ENCODE measurements around the gene NECAB3. TPM values are rescaled to one million over a fixed set of nuclear protein-coding genes. Genes with fewer than 3 reads are reported as not detected.

The NECAB3 gene
- total RNA-seq, 1 donor from 2014 or later = 29.2 TPM

DNA sequence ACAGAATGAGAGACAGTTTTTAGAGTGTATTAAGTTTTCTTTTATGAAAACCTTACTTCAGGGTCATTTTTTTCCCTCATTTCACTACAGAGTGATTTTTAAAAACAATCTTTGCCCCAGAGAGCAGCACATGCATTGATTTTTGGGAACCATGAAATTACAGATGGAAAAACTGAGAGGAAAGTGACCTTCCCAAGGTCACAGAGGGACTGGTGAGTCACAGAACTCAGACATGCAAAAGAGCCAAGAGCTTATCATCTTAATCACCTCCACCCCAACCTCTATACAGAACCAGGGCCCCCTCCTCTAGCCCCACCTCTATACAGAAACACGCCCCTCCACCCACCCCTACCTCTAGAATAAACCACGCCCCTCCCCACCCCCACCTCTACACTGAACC, 35.2 kb upstream of the NECAB3 start:
- no peak for TF ChIP-seq POLR2AphosphoS5 (IDR thresholded peaks at IDR 0.05; ENCODE audit: insufficient read depth in 1 of 2, low read depth in 1 of 2)
- TF ChIP-seq, protein P1, sequence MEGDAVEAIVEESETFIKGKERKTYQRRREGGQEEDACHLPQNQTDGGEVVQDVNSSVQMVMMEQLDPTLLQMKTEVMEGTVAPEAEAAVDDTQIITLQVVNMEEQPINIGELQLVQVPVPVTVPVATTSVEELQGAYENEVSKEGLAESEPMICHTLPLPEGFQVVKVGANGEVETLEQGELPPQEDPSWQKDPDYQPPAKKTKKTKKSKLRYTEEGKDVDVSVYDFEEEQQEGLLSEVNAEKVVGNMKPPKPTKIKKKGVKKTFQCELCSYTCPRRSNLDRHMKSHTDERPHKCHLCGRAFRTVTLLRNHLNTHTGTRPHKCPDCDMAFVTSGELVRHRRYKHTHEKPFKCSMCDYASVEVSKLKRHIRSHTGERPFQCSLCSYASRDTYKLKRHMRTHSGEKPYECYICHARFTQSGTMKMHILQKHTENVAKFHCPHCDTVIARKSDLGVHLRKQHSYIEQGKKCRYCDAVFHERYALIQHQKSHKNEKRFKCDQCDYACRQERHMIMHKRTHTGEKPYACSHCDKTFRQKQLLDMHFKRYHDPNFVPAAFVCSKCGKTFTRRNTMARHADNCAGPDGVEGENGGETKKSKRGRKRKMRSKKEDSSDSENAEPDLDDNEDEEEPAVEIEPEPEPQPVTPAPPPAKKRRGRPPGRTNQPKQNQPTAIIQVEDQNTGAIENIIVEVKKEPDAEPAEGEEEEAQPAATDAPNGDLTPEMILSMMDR (IDR thresholded peaks at IDR 0.05) = no peak
- no peak for TF ChIP-seq POLR2A (IDR thresholded peaks at IDR 0.05)
- no peaks in the 10 kb centered on the region for H3K27me3 ChIP-seq
- no peak overlapping the region for H3K27ac ChIP-seq
- intact Hi-C loops (cut with DNase I) = no loop called here
- DNase-seq (ENCODE audit: extremely low spot score in 2 of 2) = no peak
- peaks cover 0 to 55% of the 10 kb centered on the region in 2 donors for H3K36me3 ChIP-seq
- H3K4me1 ChIP-seq = no peaks in the 10 kb centered on the region
- no peaks in the 10 kb centered on the region for H3K9me3 ChIP-seq
- no peak overlapping the region for H3K4me3 ChIP-seq

- DNase-seq (ENCODE audit: extremely low spot score in 2 of 2) = no peak
- intact Hi-C loops (cut with DNase I) = no loop called here
- no peak for TF ChIP-seq POLR2AphosphoS5 (IDR thresholded peaks at IDR 0.05; ENCODE audit: insufficient read depth in 1 of 2, low read depth in 1 of 2)
- TF ChIP-seq, protein P1 (IDR thresholded peaks at IDR 0.05) = no peak
- no peak for TF ChIP-seq POLR2A (IDR thresholded peaks at IDR 0.05)
- no peaks in the 10 kb centered on the region for H3K9me3 ChIP-seq
- peaks cover 0 to 40% of the 10 kb centered on the region in 2 donors for H3K36me3 ChIP-seq
- H3K4me1 ChIP-seq = no peaks in the 10 kb centered on the region
- no peaks in the 10 kb centered on the region for H3K27me3 ChIP-seq
- H3K4me3 ChIP-seq = no peak overlapping the region
- no peak overlapping the region for H3K27ac ChIP-seq
Observed at GRCh38 chr20:33707668-33708067, 33.4 kb upstream of the NECAB3 start.

GRCh38 chr20:33704197-33704924, 30.1 kb upstream of the NECAB3 start:
- intact Hi-C loops (cut with DNase I) = no loop called here
- Histone ChIP-seq H3K27me3 (no peaks in the 10 kb centered on the region), H3K27ac (no peak overlapping the region), H3K36me3 (peaks cover 0 to 18% of the 10 kb centered on the region in 2 donors), H3K9me3 (no peaks in the 10 kb centered on the region), H3K4me1 (no peaks in the 10 kb centered on the region), H3K4me3 (no peak overlapping the region)
- DNase-seq (ENCODE audit: extremely low spot score in 2 of 2) = no peak
- TF ChIP-seq, protein P1 (IDR thresholded peaks at IDR 0.05) = no peak
- TF ChIP-seq POLR2A (IDR thresholded peaks at IDR 0.05) (no peak), POLR2AphosphoS5 (IDR thresholded peaks at IDR 0.05; ENCODE audit: insufficient read depth in 1 of 2, low read depth in 1 of 2) (no peak)

DNA sequence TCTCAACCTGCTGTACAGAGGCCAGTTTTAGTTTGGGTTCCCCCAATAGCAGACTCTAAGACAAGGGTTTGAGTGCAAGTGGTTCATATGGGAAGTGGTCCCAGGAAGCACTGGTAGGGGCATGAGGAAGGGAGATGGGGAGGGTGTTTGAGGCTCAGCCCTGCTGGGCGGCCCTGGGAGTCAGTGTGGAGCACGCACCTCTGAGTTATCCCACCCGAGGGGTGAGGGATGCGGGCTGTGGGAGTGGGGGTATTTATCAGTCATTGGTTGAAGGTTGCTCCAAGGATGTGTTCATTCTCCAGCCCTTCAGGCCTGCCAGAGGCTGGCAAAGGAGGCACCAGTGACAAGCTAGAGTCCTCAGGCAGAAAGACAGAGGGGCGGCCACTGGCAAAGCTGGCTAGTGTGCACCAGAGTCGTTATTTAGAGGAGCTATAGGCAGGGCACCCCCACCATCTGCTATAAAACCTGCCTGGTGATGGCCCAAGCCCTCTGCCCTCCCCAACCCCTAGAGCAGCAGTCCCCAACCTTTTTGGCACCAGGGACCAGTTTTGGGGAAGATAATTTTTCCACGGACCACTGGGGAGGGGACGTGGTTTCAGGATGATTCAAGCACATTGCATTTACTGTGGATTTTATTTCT, 29.4 kb upstream of the NECAB3 start:
- TF ChIP-seq, protein P1 (IDR thresholded peaks at IDR 0.05) = no peak
- no peak for TF ChIP-seq POLR2A (IDR thresholded peaks at IDR 0.05)
- TF ChIP-seq POLR2AphosphoS5 (IDR thresholded peaks at IDR 0.05; ENCODE audit: insufficient read depth in 1 of 2, low read depth in 1 of 2) = no peak
- peaks cover 0 to 18% of the 10 kb centered on the region in 2 donors for H3K36me3 ChIP-seq
- no peak for DNase-seq (ENCODE audit: extremely low spot score in 2 of 2)

GRCh38 chr20:33702861-33703260, 28.6 kb upstream of the NECAB3 start:
- no peak overlapping the region for H3K4me3 ChIP-seq
- H3K9me3 ChIP-seq = no peaks in the 10 kb centered on the region
- no peak overlapping the region for H3K27ac ChIP-seq
- no peak for DNase-seq (ENCODE audit: extremely low spot score in 2 of 2)
- peaks cover 2% of the 10 kb centered on the region for H3K4me1 ChIP-seq
- H3K36me3 ChIP-seq = peaks cover 0 to 18% of the 10 kb centered on the region in 2 donors
- TF ChIP-seq POLR2A (IDR thresholded peaks at IDR 0.05) = no peak
- TF ChIP-seq, protein P1 (IDR thresholded peaks at IDR 0.05) = no peak
- TF ChIP-seq POLR2AphosphoS5 (IDR thresholded peaks at IDR 0.05; ENCODE audit: insufficient read depth in 1 of 2, low read depth in 1 of 2) = no peak
- intact Hi-C loops (cut with DNase I) = no loop called here
- no peaks in the 10 kb centered on the region for H3K27me3 ChIP-seq

More for the DNA sequence above, 29.4 kb upstream of the NECAB3 start:
- no peaks in the 10 kb centered on the region for H3K4me1 ChIP-seq
- no peaks in the 10 kb centered on the region for H3K9me3 ChIP-seq
- H3K4me3 ChIP-seq = no peak overlapping the region
- intact Hi-C loops (cut with DNase I) = no loop called here
- no peak overlapping the region for H3K27ac ChIP-seq
- no peaks in the 10 kb centered on the region for H3K27me3 ChIP-seq

Measured in vagina (tissue), 2 donors.